Memory B cell (primary cell): ENCODE results near the gene CEBPE.
A peak's percentile ranks its signal among the peaks of the same experiment; 100 is the strongest.

Experiments
- ATAC-seq: fragments of 150-1000 bp; cut with Tn5 transposase; 2 replicates; pipeline ENCODE4 v1.10.0; 2021; ENCODE audit warnings: low read depth, mild to moderate bottlenecking, moderate library complexity
- DNase-seq, 2 donors: peaks; one replicate each; pipeline ENCODE4 v3.0.0; 2022; ENCODE audit warnings: low spot score in 2 of 2
- H3K27ac Mint-ChIP-seq: one replicate; pipeline ENCODE4 v1.8.0; 2022; ENCODE audit warnings: mild to moderate bottlenecking, moderate library complexity, mixed read lengths
- H3K27me3 Mint-ChIP-seq: one replicate; pipeline ENCODE4 v1.8.0; 2022; ENCODE audit warnings: mixed read lengths
- H3K36me3 Mint-ChIP-seq: one replicate; pipeline ENCODE4 v1.8.0; 2022; ENCODE audit warnings: mild to moderate bottlenecking, mixed read lengths
- H3K4me1 Mint-ChIP-seq: one replicate; pipeline ENCODE4 v1.8.0; 2022; ENCODE audit warnings: mixed read lengths
- H3K4me3 Mint-ChIP-seq: one replicate; pipeline ENCODE4 v1.8.0; 2022; ENCODE audit warnings: mild to moderate bottlenecking, moderate library complexity, mixed read lengths
- H3K9me3 Mint-ChIP-seq: one replicate; pipeline ENCODE4 v1.8.0; 2022; ENCODE audit warnings: mixed read lengths

The CEBPE gene

GRCh38 chr14:23095196-23096108 is 23.6 kb downstream of the CEBPE start, which contains the start of gene C14orf119:
Gene C14orf119, plus strand, starts transcription at chr14:23095505. Its CDS starts 2,154 bp downstream, at chr14:23097659.
- Mint-ChIP-seq H3K4me1 (peaks cover 24% of the 10 kb centered on the region), H3K27ac (no peak within 1 kb of the TSS), H3K27me3 (no peaks in the 10 kb centered on the region), H3K4me3 (no peak within 1 kb of the TSS), H3K9me3 (no peaks in the 10 kb centered on the region), H3K36me3 (peaks cover 13% of the 10 kb centered on the region)
- DNase-seq (peak in 1 of 2 donors; percentile 99), ATAC-seq (peak; percentile 83)

- Mint-ChIP-seq H3K27ac (no peak within 1 kb of the TSS), H3K9me3 (no peaks in the 10 kb centered on the region), H3K27me3 (no peaks in the 10 kb centered on the region), H3K4me1 (peaks cover 24% of the 10 kb centered on the region), H3K4me3 (no peak within 1 kb of the TSS), H3K36me3 (peaks cover 18% of the 10 kb centered on the region)
- DNase-seq (peak in 1 of 2 donors; percentile 99), ATAC-seq (peak; percentile 34)
Measured at GRCh38 chr14:23094666-23095195, 24.3 kb downstream of the CEBPE start, which contains the start of gene ACIN1. Gene ACIN1, minus strand, starts transcription at chr14:23095136. Its CDS starts 24 bp downstream, at chr14:23095112.

DNA sequence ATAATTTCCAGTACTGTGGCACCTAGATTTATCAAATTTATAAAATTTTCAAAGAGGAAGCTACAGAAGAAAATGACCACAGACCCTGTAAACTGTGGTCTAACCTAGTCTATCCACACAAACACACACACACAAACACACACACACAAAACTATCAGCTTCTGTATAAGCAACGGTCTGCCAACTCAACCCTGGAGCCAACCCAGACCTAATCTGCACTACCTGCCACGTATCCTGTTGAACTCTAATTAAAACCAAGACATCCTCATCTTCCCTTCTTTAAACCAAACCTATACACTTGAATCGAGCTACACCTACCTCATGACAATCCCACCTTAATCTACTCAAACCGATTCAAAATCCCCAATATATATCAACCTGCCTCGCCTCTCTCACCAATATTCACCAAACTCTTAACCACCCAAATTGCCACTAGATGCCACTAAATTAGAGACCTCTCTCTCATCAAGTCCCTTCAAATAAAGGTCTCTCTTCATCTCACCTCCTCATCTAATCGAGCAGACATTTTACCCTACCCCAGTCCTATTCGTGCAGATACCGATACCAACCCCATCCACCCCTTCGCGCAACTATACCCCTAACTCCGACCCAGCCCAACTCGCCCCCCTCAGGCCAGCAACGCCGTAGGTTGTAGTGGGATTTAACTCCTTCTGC is 24.9 kb downstream of the CEBPE start:
- Mint-ChIP-seq H3K4me3 (no peak overlapping the region), H3K27ac (no peak overlapping the region), H3K36me3 (peaks cover 18% of the 10 kb centered on the region), H3K9me3 (no peaks in the 10 kb centered on the region), H3K4me1 (peaks cover 26% of the 10 kb centered on the region), H3K27me3 (no peaks in the 10 kb centered on the region)
- ATAC-seq, result no peak
- no peak for DNase-seq

DNA sequence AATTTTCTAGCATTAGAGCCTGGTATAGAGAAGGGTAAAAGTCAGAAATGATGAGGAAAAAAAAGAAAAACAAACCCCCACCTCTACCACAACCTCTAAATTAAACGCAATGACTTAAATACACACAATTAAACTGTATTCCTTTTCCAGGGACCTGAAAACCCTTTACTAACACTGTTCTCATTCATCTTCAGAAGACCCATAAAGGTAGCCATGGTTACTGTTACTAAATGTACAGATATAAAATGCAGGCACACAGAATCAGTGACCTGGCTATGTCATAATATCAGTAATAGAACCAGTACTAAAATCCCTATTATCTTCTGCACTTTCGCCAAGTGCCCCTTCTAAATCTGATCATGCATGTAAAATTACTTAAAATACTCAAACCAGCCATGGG is 25.5 kb downstream of the CEBPE start:
- Mint-ChIP-seq H3K36me3 (peaks cover 17% of the 10 kb centered on the region), H3K4me3 (peak overlapping the region; percentile 38), H3K9me3 (no peaks in the 10 kb centered on the region), H3K4me1 (peaks cover 25% of the 10 kb centered on the region), H3K27ac (no peak overlapping the region), H3K27me3 (no peaks in the 10 kb centered on the region)
- DNase-seq, result no peak
- ATAC-seq, result no peak

DNA sequence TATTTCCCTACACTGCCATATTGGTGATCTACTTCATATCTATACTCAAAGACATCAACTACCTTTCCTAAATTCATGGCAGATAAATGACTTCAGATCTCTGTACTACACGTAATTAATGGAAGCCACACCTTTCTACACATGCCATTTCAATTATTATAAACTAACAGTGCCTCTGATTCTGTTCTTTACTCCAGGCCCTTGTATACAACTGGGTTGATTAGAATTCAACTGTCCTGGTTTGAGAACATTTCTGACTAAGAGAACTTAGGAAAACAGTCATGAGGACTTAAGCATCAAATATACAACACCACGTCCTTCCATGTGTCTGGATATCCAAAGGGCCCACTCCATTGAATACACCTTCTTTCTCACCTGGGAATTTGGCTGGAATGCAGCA is 26.0 kb downstream of the CEBPE start:
- Mint-ChIP-seq H3K9me3 (no peaks in the 10 kb centered on the region), H3K4me1 (peaks cover 25% of the 10 kb centered on the region), H3K27me3 (no peaks in the 10 kb centered on the region), H3K4me3 (peak overlapping the region; percentile 38), H3K27ac (no peak overlapping the region), H3K36me3 (peaks cover 19% of the 10 kb centered on the region)
- ATAC-seq (no peak), DNase-seq (no peak)

DNA sequence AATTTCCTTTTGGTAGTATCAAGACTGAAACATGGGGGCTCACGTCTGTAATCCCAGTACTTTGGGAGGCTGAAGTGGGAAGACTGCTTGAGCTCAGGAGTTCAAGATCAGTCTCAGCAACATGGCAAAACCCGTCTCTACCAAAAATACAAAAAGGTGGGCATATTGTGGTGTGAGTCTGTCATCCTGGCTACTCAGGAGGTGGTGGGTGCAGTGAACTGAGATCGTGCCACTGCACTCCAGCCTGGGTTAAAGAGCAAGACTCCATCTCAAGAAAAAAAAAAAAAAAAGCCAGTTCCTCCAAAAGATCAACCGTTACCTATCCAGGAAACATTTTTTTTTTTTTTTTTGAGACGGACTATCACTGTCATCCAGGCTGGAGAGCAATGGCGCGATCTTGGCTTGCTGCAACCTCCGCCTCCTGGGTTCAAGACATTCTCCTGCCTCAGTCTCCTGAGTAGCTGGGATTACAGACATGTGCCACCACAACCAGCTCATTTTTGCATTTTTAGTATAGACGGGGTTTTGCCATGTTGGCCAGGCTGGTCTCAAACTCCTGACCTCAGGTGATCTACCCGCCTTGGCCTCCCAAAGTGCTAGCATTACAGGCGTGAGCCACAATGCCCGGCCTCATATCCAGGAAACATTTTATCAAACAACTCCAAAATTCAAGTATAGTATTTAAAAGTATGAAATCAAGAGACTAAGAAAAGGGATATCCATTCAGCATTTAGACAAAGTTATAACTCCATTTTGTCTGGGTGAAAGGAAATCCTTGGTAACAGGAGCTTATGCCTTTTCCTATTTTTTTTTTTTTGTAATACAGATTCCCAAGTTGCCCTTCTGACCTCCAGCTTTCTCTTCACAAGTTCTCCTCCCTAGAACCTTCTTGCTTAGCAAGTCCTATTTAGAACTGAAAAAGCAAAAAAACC is 27.5 kb downstream of the CEBPE start:
- H3K4me3 Mint-ChIP-seq, result no peak overlapping the region
- no peak for ATAC-seq

GRCh38 chr14:23090254-23090636 is 28.8 kb downstream of the CEBPE start:
- no peak for DNase-seq
- no peak overlapping the region for H3K4me3 Mint-ChIP-seq
- H3K27me3 Mint-ChIP-seq, result no peaks in the 10 kb centered on the region
- no peak for ATAC-seq
- H3K9me3 Mint-ChIP-seq, result no peaks in the 10 kb centered on the region
- H3K36me3 Mint-ChIP-seq, result peaks cover 28% of the 10 kb centered on the region
- H3K27ac Mint-ChIP-seq, result no peak overlapping the region
- H3K4me1 Mint-ChIP-seq, result peaks cover 18% of the 10 kb centered on the region

More for the DNA sequence above, 27.5 kb downstream of the CEBPE start:
- Mint-ChIP-seq H3K4me1 (peaks cover 20% of the 10 kb centered on the region), H3K36me3 (peaks cover 22% of the 10 kb centered on the region), H3K27me3 (no peaks in the 10 kb centered on the region), H3K9me3 (no peaks in the 10 kb centered on the region), H3K27ac (no peak overlapping the region)
- DNase-seq, result no peak

GRCh38 chr14:23089498-23090253 is 29.4 kb downstream of the CEBPE start:
- no peak for ATAC-seq
- Mint-ChIP-seq H3K27ac (no peak overlapping the region), H3K9me3 (no peaks in the 10 kb centered on the region), H3K4me1 (peaks cover 18% of the 10 kb centered on the region), H3K4me3 (no peak overlapping the region), H3K27me3 (no peaks in the 10 kb centered on the region), H3K36me3 (peaks cover 28% of the 10 kb centered on the region)
- no peak for DNase-seq

GRCh38 chr14:23086565-23086964 is 32.5 kb downstream of the CEBPE start:
- peaks cover 9% of the 10 kb centered on the region for H3K4me1 Mint-ChIP-seq
- DNase-seq (no peak), ATAC-seq (no peak)
- no peak overlapping the region for H3K4me3 Mint-ChIP-seq
- H3K27ac Mint-ChIP-seq, result peak overlapping the region; percentile 28
- H3K9me3 Mint-ChIP-seq, result no peaks in the 10 kb centered on the region
- no peaks in the 10 kb centered on the region for H3K27me3 Mint-ChIP-seq
- peaks cover 26% of the 10 kb centered on the region for H3K36me3 Mint-ChIP-seq

GRCh38 chr14:23085458-23085857 is 33.6 kb downstream of the CEBPE start:
- ATAC-seq (no peak), DNase-seq (no peak)
- H3K4me3 Mint-ChIP-seq, result no peak overlapping the region
- H3K27me3 Mint-ChIP-seq, result no peaks in the 10 kb centered on the region
- peaks cover 33% of the 10 kb centered on the region for H3K36me3 Mint-ChIP-seq
- H3K4me1 Mint-ChIP-seq, result peaks cover 10% of the 10 kb centered on the region
- H3K27ac Mint-ChIP-seq, result no peak overlapping the region
- H3K9me3 Mint-ChIP-seq, result no peaks in the 10 kb centered on the region

DNA sequence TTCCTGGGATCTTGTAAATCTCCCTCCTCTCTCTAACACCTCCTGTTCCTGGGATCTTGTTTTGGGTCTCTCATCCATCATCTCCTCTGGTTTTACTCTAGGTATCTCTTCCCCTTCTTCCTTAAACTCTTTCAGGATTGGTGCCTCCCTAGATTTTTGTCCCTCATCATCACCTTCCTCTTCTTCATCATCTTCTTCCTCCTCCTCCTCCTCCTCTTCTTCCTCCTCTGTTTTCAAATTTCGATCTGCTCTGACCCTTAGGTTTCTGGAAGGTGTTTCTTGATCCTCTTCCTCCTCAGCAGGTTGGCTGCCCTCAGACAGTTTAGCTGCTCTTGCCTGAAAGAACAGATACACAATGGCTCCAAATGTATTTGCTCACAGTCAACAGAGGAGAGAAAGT is 38.6 kb downstream of the CEBPE start:
- Mint-ChIP-seq H3K27me3 (no peaks in the 10 kb centered on the region), H3K4me1 (peaks cover 3% of the 10 kb centered on the region), H3K4me3 (no peak overlapping the region), H3K27ac (peak overlapping the region; percentile 26), H3K9me3 (no peaks in the 10 kb centered on the region), H3K36me3 (peaks cover 25% of the 10 kb centered on the region)
- ATAC-seq (no peak), DNase-seq (no peak)

DNA sequence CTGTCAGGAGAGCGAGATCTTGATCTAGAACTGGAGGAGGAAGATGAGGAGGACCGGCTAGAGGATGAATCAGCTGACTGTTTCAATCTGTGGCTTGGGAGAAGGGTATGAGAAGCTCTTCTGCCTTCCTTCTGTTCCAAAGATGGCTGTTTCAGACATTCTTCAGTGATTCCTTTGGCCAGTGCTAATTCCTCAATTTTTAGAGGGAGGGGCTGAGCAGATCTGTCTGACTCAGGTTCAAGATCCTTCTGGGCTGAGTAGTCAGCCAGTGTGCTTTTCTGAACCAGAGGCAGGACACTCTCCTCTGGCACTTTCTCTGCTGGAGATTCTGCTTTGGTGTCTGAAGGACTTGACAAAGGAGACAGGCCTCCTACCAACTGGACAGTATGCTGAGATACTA is 39.3 kb downstream of the CEBPE start:
- Mint-ChIP-seq H3K4me1 (peaks cover 3% of the 10 kb centered on the region), H3K36me3 (peaks cover 25% of the 10 kb centered on the region), H3K27me3 (no peaks in the 10 kb centered on the region), H3K4me3 (no peak overlapping the region), H3K27ac (peak overlapping the region; percentile 26), H3K9me3 (no peaks in the 10 kb centered on the region)
- no peak for ATAC-seq
- no peak for DNase-seq

GRCh38 chr14:23078692-23079116 is 40.4 kb downstream of the CEBPE start:
- peaks cover 3% of the 10 kb centered on the region for H3K4me1 Mint-ChIP-seq
- H3K4me3 Mint-ChIP-seq, result no peak overlapping the region
- peaks cover 28% of the 10 kb centered on the region for H3K36me3 Mint-ChIP-seq
- H3K9me3 Mint-ChIP-seq, result no peaks in the 10 kb centered on the region
- DNase-seq, result no peak
- H3K27ac Mint-ChIP-seq, result no peak overlapping the region
- no peaks in the 10 kb centered on the region for H3K27me3 Mint-ChIP-seq
- ATAC-seq, result no peak
